CD14-positive monocyte (primary cell): ENCODE measurements around the gene FRZB. TPM values are rescaled to one million over a fixed set of nuclear protein-coding genes. Genes with fewer than 3 reads are reported as not detected.

Experiments
- DNase-seq, 3 donors: peaks; one replicate each; pipeline ENCODE4 v3.0.0-alpha.2; 2011 to 2022
- H2AFZ ChIP-seq: 2 replicates; pipeline ENCODE4 v1.6.0; 2012; ENCODE audit warnings: mild to moderate bottlenecking, low read depth, low read length, inconsistent platforms; ENCODE audit not compliant: insufficient read depth, poor library complexity, severe bottlenecking
- H3K27ac ChIP-seq, 2 donors: 1 replicate in 1 of 2; 2 replicates in 1 of 2; pipeline ENCODE4 v1.5.1; 2012 to 2013; ENCODE audit warnings: low read length in 2 of 2, control low read depth in 1 of 2, inconsistent platforms in 1 of 2, low read depth in 1 of 2, mild to moderate bottlenecking in 1 of 2
- H3K27me3 ChIP-seq, 2 donors: one replicate each; pipeline versions ENCODE4 v1.6.0 to v1.6.1; 2011 to 2013; ENCODE audit warnings: low read length in 2 of 2; ENCODE audit not compliant: control insufficient read depth in 2 of 2, insufficient read depth in 2 of 2
- H3K36me3 ChIP-seq, 2 donors: replicated peaks in 1 of 2; 1 replicate in 1 of 2; 2 replicates in 1 of 2; pipeline versions ENCODE4 v1.5.1 to v1.6.1; 2012 to 2013; ENCODE audit warnings: low read length in 2 of 2, control low read depth in 1 of 2, inconsistent platforms in 1 of 2, mild to moderate bottlenecking in 1 of 2; ENCODE audit not compliant: insufficient read depth in 2 of 2, control insufficient read depth in 1 of 2
- H3K4me1 ChIP-seq, 2 donors: 1 replicate in 1 of 2; 2 replicates in 1 of 2; pipeline versions ENCODE4 v1.5.1 to v1.6.1; 2012 to 2013; ENCODE audit warnings: low read length in 2 of 2, control low read depth in 1 of 2, inconsistent platforms in 1 of 2, mild to moderate bottlenecking in 1 of 2, moderate library complexity in 1 of 2; ENCODE audit not compliant: insufficient read depth in 2 of 2, control insufficient read depth in 1 of 2
- H3K4me2 ChIP-seq: replicated peaks from 2 replicates; pipeline ENCODE3; 2012; ENCODE audit warnings: low read length, moderate library complexity, mild to moderate bottlenecking; ENCODE audit not compliant: poor library complexity, severe bottlenecking; ENCODE audit errors: extremely low read depth
- H3K4me3 ChIP-seq, 3 experiments: fragments of 200-600 bp in 1 of 3; sonication (generic) in 1 of 3; replicated peaks in 1 of 3; 1 replicate in 2 of 3; 2 replicates in 1 of 3; pipeline ENCODE4 v1.5.1; 2011 to 2013; ENCODE audit warnings: low read length in 3 of 3, mild to moderate bottlenecking in 3 of 3, control low read depth in 2 of 3, low read depth in 2 of 3, inconsistent platforms in 1 of 3, moderate library complexity in 1 of 3
- H3K79me2 ChIP-seq: 2 replicates; pipeline ENCODE4 v1.6.0; 2012; ENCODE audit warnings: mild to moderate bottlenecking, control low read depth, inconsistent platforms, low read length, moderate library complexity; ENCODE audit not compliant: insufficient read depth
- H3K9ac ChIP-seq: 2 replicates; pipeline ENCODE4 v1.6.0; 2017; ENCODE audit warnings: low read length, mild to moderate bottlenecking; ENCODE audit not compliant: insufficient read depth, poor library complexity, severe bottlenecking
- H3K9me3 ChIP-seq, 2 donors: replicated peaks in 1 of 2; 1 replicate in 1 of 2; 2 replicates in 1 of 2; pipeline versions ENCODE4 v1.5.1 to v1.6.1; 2012 to 2013; ENCODE audit warnings: low read length in 2 of 2, control low read depth in 1 of 2; ENCODE audit not compliant: control insufficient read depth in 1 of 2, insufficient read depth in 1 of 2
- H4K20me1 ChIP-seq: 2 replicates; pipeline ENCODE4 v1.6.0; 2012; ENCODE audit warnings: mild to moderate bottlenecking, low read length, control low read depth, moderate library complexity; ENCODE audit not compliant: insufficient read depth
- H3K27ac Mint-ChIP-seq, 7 donors: one replicate each; pipeline ENCODE4 v1.8.0; 2020; ENCODE audit warnings: mild to moderate bottlenecking in 7 of 7, mixed read lengths in 7 of 7, moderate library complexity in 6 of 7, inconsistent platforms in 2 of 7
- H3K27me3 Mint-ChIP-seq, 3 donors: one replicate each; pipeline ENCODE4 v1.8.0; 2021 to 2022; ENCODE audit warnings: low read depth in 3 of 3, mild to moderate bottlenecking in 3 of 3, mixed read lengths in 3 of 3, moderate library complexity in 3 of 3, inconsistent platforms in 1 of 3
- H3K36me3 Mint-ChIP-seq, 2 donors: one replicate each; pipeline ENCODE4 v1.8.0; 2020; ENCODE audit warnings: mixed read lengths in 2 of 2, inconsistent platforms in 1 of 2, mild to moderate bottlenecking in 1 of 2
- H3K4me1 Mint-ChIP-seq: one replicate; pipeline ENCODE4 v1.8.0; 2020; ENCODE audit warnings: mild to moderate bottlenecking, mixed read lengths
- H3K4me3 Mint-ChIP-seq, 2 donors: one replicate each; pipeline ENCODE4 v1.8.0; 2020; ENCODE audit warnings: mild to moderate bottlenecking in 2 of 2, mixed read lengths in 2 of 2, moderate library complexity in 1 of 2
- H3K9me3 Mint-ChIP-seq, 7 donors: one replicate each; pipeline ENCODE4 v1.8.0; 2020 to 2022; ENCODE audit warnings: mixed read lengths in 7 of 7, mild to moderate bottlenecking in 6 of 7, moderate library complexity in 6 of 7, inconsistent platforms in 2 of 7
- CTCF ChIP-seq: fragments of 200-600 bp; IDR thresholded peaks from one replicate; pipeline ENCODE4 v1.8.0; 2022; ENCODE audit warnings: antibody characterized with exemption, mild to moderate bottlenecking
- WGBS: methylation state at CpG from one replicate; pipeline ENCODE4 v1.1.5; 2013; ENCODE audit warnings: missing lambda C conversion rate; ENCODE audit not compliant: insufficient coverage; 5-methylcytosine and 5-hydroxymethylcytosine counted together
- intact Hi-C, 2 donors: fragments of 100-400 bp; cut with micrococcal nuclease; formaldehyde crosslinking; loops; one replicate each; pipeline versions ENCODE4 v1.15.0 to v1.15.1; 2023
- polyA plus RNA-seq, 3 donors: library from polyadenylated mRNA; depleted of rRNA in 1 of 3; unstranded in 2 of 3; stranded (reverse) in 1 of 3; fragments of 300-500 nt in 2 of 3; fragments of >200 nt in 1 of 3; fragmentation: Illumina TruSeq in 2 of 3; gene quantifications; 1 replicate in 2 of 3; 2 replicates in 1 of 3; pipeline ENCODE4 v1.2.3, GENCODE V29; 2012 to 2021

Gene FRZB
- polyA plus RNA-seq, 3 donors = not detected

GRCh38 chr2:182819412-182819811 is 47.0 kb downstream of the FRZB start:
- Histone ChIP-seq H3K36me3 (no peaks in the 10 kb centered on the region), H3K9ac (no peak overlapping the region), H4K20me1 (no peaks in the 10 kb centered on the region), H2AFZ (no peak overlapping the region), H3K4me1 (no peaks in the 10 kb centered on the region), H3K4me3 (no peak overlapping the region), H3K4me2 (no peak overlapping the region), H3K79me2 (no peaks in the 10 kb centered on the region), H3K27me3 (no peaks in the 10 kb centered on the region), H3K9me3 (no peaks in the 10 kb centered on the region), H3K27ac (no peak overlapping the region)
- Mint-ChIP-seq H3K4me1 (no peaks in the 10 kb centered on the region), H3K36me3 (no peaks in the 10 kb centered on the region), H3K27me3 (peaks cover 0 to 4% (median 3%) of the 10 kb centered on the region in 3 donors), H3K27ac (no peak overlapping the region), H3K9me3 (peaks cover 0 to 3% (median 0%) of the 10 kb centered on the region in 7 donors), H3K4me3 (no peak overlapping the region)
- WGBS = 100% methylated on average over 1 of the region's 4 CpGs
- no peak for TF ChIP-seq CTCF
- intact Hi-C loops = no loop called here
- DNase-seq = no peak

- H3K4me1 Mint-ChIP-seq = no peaks in the 10 kb centered on the region
- WGBS = no CpG with 5 or more reads among the region's 4 CpGs
- intact Hi-C loops = no loop called here
These were observed 47.5 kb downstream of the FRZB start for GRCh38 chr2:182818925-182819324.

More at GRCh38 chr2:182818925-182819324, 47.5 kb downstream of the FRZB start:
- Histone ChIP-seq H3K4me1 (no peaks in the 10 kb centered on the region), H3K79me2 (no peaks in the 10 kb centered on the region), H3K9ac (no peak overlapping the region), H4K20me1 (no peaks in the 10 kb centered on the region), H3K9me3 (no peaks in the 10 kb centered on the region), H3K4me3 (no peak overlapping the region), H3K27ac (no peak overlapping the region), H2AFZ (no peak overlapping the region), H3K27me3 (no peaks in the 10 kb centered on the region), H3K36me3 (no peaks in the 10 kb centered on the region), H3K4me2 (no peak overlapping the region)
- DNase-seq = no peak
- peaks cover 0 to 6% (median 3%) of the 10 kb centered on the region in 3 donors for H3K27me3 Mint-ChIP-seq
- peaks cover 0 to 3% (median 0%) of the 10 kb centered on the region in 7 donors for H3K9me3 Mint-ChIP-seq
- H3K4me3 Mint-ChIP-seq = no peak overlapping the region
- no peak overlapping the region for H3K27ac Mint-ChIP-seq
- TF ChIP-seq CTCF = no peak
- no peaks in the 10 kb centered on the region for H3K36me3 Mint-ChIP-seq
